ENCODE data around the gene KLK4. TPM values are rescaled to one million over a fixed set of nuclear protein-coding genes. Genes with fewer than 3 reads are reported as not detected.

The KLK4 gene
- total and polyA plus RNA-seq, 9 of the 15 experiments (the other 6 are each of a cell fraction or from before 2014, with no cell fraction given), result not detected

- TF ChIP-seq RUNX1 (IDR thresholded peaks at IDR 0.05; ENCODE audit: low read depth), result no peak
- TF ChIP-seq MYNN (IDR thresholded peaks at IDR 0.05), result no peak
- no peak for TF ChIP-seq MYNN (CRISPR knock-in tag; IDR thresholded peaks at IDR 0.05)
- TF ChIP-seq ZNF561 (CRISPR knock-in tag; conservative IDR thresholded peaks at IDR 0.05), result no peak
- TF ChIP-seq ZNF24 (IDR thresholded peaks at IDR 0.05), result no peak
- TF ChIP-seq PML (IDR thresholded peaks at IDR 0.05; ENCODE audit: low read length), result no peak
- TF ChIP-seq DMBX1 (CRISPR knock-in tag; IDR thresholded peaks at IDR 0.05; ENCODE audit: borderline replicate concordance), result no peak; the same call in 1 of the 2 replicates
- no peak for TF ChIP-seq ZFPM2 (CRISPR knock-in tag; IDR thresholded peaks at IDR 0.05)
- TF ChIP-seq PCBP1 (IDR thresholded peaks at IDR 0.05; ENCODE audit: low read depth, low read length, poor library complexity, severe bottlenecking), result no peak
- TF ChIP-seq HMG20B (CRISPR knock-in tag; IDR thresholded peaks at IDR 0.05), result no peak
- TF ChIP-seq ZHX1 (conservative IDR thresholded peaks at IDR 0.05; ENCODE audit: low read length), result no peak
- TF ChIP-seq CHD1 (IDR thresholded peaks at IDR 0.05; ENCODE audit: low read length), result no peak
- TF ChIP-seq MTA2 (IDR thresholded peaks at IDR 0.05; ENCODE audit: low read depth), result peak; percentile 57; the same call in 1 of the 2 replicates
- no peak for TF ChIP-seq SLC30A9 (CRISPR knock-in tag; IDR thresholded peaks at IDR 0.05)
- no peak for TF ChIP-seq ZNF431 (CRISPR knock-in tag; IDR thresholded peaks at IDR 0.05)
- TF ChIP-seq ZKSCAN3 (CRISPR knock-in tag; IDR thresholded peaks at IDR 0.05), result no peak
- TF ChIP-seq BRD4 (IDR thresholded peaks at IDR 0.05), result no peak
- TF ChIP-seq ZNF551 (CRISPR knock-in tag; IDR thresholded peaks at IDR 0.05), result no peak
- no peak for TF ChIP-seq TCFL5 (CRISPR knock-in tag; conservative IDR thresholded peaks at IDR 0.05)
- no peak for TF ChIP-seq GTF2A2 (tag; IDR thresholded peaks at IDR 0.05)
- no peak for TF ChIP-seq NUFIP1 (IDR thresholded peaks at IDR 0.05; ENCODE audit: partially characterized antibody)
- TF ChIP-seq RFX1 (IDR thresholded peaks at IDR 0.05), result peak; percentile 65
- no peak for TF ChIP-seq HSF4 (CRISPR knock-in tag; IDR thresholded peaks at IDR 0.05; ENCODE audit: borderline replicate concordance)
- no peak for TF ChIP-seq HMGXB4 (CRISPR knock-in tag; IDR thresholded peaks at IDR 0.05)
- TF ChIP-seq ATF1 (CRISPR knock-in tag; IDR thresholded peaks at IDR 0.05), result no peak
- TF ChIP-seq ATF1 (tag; IDR thresholded peaks at IDR 0.05), result no peak
- TF ChIP-seq XRCC5 (IDR thresholded peaks at IDR 0.05; ENCODE audit: low read depth, low read length), result no peak
- TF ChIP-seq RBM14 (IDR thresholded peaks at IDR 0.05; ENCODE audit: borderline replicate concordance, insufficient read depth, low read depth, low read length), result no peak
- no peak for TF ChIP-seq MCM5 (IDR thresholded peaks at IDR 0.05; ENCODE audit: low read depth)
- no peak for TF ChIP-seq FOSL1 (tag; conservative IDR thresholded peaks at IDR 0.05)
- no peak for TF ChIP-seq PHF21A (IDR thresholded peaks at IDR 0.05; ENCODE audit: borderline replicate concordance, low read depth)
- no peak for TF ChIP-seq ZNF586 (CRISPR knock-in tag; conservative IDR thresholded peaks at IDR 0.05)
Observed at GRCh38 chr19:50899569-50899968, 11.6 kb downstream of the KLK4 start (continued).

Measured in K562 (cell line).